ENCODE measurements around the gene CACFD1. TPM values are rescaled to one million over a fixed set of nuclear protein-coding genes. Genes with fewer than 3 reads are reported as not detected.

Gene CACFD1
- total and polyA plus RNA-seq, 10 donors = 4.7 to 14.2 (median 11.9) TPM

DNA sequence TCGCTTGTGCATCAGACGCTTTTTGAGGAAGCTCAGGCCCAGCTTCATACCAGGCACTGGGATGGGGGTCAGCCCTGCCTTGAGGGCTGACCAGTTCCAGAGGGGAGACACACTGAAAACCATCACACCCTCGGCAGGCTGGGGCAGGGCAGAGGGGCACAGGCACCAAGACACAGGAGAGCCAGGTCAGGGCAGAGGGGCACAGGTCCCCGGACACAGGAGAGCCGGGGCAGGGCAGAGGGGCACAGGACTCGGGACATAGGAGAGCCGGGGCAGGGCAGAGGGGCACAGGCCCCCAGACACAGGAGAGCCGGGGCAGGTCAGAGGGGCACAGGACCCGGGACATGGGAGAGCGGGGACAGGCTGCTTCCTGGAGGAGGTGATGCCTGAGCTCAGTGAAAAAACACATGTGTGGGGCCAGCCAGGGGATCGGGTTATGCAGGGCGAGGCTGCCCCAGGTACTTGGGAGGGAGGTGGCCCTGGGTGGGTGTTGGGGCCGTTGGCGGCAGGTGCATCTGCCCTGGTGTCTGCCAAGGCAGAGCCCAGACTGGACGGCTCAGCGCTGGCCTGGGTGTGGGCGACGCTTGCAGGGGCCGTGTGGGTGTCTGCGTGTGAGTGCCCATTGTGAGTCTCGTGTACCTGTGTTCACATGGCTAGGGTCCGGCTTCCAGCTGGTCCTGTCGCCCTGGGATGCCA lies 34.2 kb downstream of the CACFD1 start:
- Histone ChIP-seq H3K36me3 (no peaks in the 10 kb centered on the region), H3K27me3 (replicated peaks in 1 of 7) (peaks cover 0 to 38% (median 0%) of the 10 kb centered on the region in 7 donors), H3K4me3 (no peak overlapping the region), H3K9me3 (no peaks in the 10 kb centered on the region), H3K4me1 (peaks cover 0 to 27% (median 14%) of the 10 kb centered on the region in 6 donors), H3K27ac (peak overlapping the region in 5 of 8 donors; percentile 57 to 79 (median 77))
- no peak for DNase-seq
- WGBS, 5 donors = 82 to 93% (median 91%) methylated on average over 21 to 23 of the region's 23 CpGs
- intact Hi-C loops (cut with DNase I; ENCODE audit: low total_unique reads) = no loop called here
- TF ChIP-seq CTCF (IDR thresholded peaks at IDR 0.05 in 8 of 11, conservative IDR thresholded peaks at IDR 0.05 in 3 of 11) (no peak), POLR2AphosphoS5 (IDR thresholded peaks at IDR 0.05) (no peak), POLR2A (IDR thresholded peaks at IDR 0.05) (no peak)

DNA sequence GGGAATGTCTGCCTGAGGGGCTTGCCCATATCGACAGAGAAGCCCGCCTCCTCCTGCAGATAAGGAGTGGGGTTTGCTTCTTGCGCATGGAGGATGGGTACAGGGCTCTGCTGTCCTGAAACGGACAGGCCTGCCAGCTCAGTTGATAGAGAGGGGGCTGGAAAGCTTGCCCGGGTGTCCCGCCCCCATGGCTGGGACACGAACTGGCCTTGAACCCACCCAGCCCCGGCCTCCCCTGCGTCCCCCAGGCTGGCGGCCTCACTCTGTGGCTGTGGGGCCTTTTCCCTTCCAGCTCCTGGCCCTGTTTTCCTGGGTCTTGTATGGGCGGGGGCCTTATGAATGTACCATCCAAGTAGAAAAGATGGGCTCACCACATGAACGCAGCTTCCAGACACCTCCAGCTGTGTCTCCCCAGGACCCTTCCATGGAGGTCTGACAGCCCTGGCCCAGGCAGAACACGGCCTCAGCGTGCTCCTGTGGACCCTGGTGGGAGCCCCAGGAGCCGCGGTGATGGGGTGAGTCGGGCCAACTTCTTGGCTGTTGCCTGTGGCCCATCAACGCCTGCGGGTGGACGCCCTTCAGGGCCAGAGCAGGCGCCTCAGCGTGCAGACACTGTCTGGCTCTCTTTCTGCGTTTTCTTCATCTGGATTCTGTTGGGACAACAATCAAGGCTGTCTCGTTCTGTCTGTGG lies 35.0 kb downstream of the CACFD1 start:
- peak overlapping the region in 1 of 8 donors; percentile 78 for H3K27ac ChIP-seq
- H3K36me3 ChIP-seq = no peaks in the 10 kb centered on the region
- intact Hi-C loops (cut with DNase I; ENCODE audit: low total_unique reads) = no loop called here
- no peak for DNase-seq
- 83 to 92% (median 91%) methylated on average over 22 to 24 of the region's 24 CpGs for WGBS, 5 donors
- TF ChIP-seq CTCF (IDR thresholded peaks at IDR 0.05 in 8 of 11, conservative IDR thresholded peaks at IDR 0.05 in 3 of 11) (no peak), POLR2AphosphoS5 (IDR thresholded peaks at IDR 0.05) (no peak), POLR2A (IDR thresholded peaks at IDR 0.05) (no peak)
- peaks cover 0 to 32% (median 0%) of the 10 kb centered on the region in 7 donors for H3K27me3 ChIP-seq (replicated peaks in 1 of 7)
- no peak overlapping the region for H3K4me3 ChIP-seq
- peaks cover 0 to 27% (median 14%) of the 10 kb centered on the region in 6 donors for H3K4me1 ChIP-seq
- H3K9me3 ChIP-seq = no peaks in the 10 kb centered on the region

DNA sequence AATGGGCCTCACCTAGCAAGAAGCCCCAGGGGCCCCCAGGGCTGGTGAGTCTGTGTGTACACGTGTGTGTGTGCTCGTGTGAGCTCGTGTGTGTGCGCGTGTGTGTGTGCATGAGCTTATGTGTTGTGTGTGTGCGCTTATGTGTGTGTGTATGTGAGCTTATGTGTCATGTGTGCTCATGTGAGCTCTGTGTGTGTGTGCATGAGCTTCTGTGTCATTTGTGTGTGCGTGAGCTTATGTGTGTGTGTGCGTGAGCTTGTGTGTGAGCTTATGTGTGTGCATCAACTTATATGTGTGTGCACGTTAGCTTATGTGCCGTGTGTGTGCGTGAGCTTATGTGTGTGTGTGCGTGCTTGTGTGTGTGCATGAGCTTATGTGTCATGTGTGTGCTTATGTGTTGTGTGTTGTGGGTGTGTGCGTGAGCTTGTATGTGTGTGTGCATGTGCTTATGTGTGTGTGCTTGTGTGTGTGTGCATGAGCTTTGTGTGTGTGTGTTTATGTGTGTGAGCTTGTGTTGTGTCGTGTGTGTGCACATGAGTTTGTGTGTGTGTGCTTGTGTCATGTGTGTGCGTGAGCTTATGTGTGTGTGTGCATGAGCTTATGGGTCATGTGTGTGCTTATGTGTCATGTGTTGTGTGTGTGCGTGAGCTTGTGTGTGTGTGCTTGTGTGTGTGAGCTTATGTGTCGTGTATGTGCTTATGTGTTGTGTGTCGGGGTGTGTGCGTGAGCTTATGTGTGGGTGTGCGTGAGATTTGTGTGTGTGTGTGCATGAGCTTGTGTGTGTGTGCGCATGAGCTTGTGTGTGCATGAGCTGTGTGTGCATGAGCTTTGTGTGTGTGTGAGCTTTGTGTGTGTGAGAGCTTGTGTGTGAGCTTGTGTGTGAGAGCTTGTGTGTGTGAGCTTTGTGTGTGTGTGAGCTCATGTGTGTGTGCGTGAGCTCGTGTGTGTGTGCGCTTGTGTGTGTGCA lies 35.8 kb downstream of the CACFD1 start:
- Histone ChIP-seq H3K4me3 (no peak overlapping the region), H3K9me3 (no peaks in the 10 kb centered on the region), H3K4me1 (peaks cover 0 to 27% (median 14%) of the 10 kb centered on the region in 6 donors), H3K27ac (no peak overlapping the region), H3K36me3 (no peaks in the 10 kb centered on the region), H3K27me3 (replicated peaks in 1 of 7) (peaks cover 0 to 24% (median 0%) of the 10 kb centered on the region in 7 donors)
- DNase-seq = no peak
- TF ChIP-seq POLR2AphosphoS5 (IDR thresholded peaks at IDR 0.05) = no peak
- no peak for TF ChIP-seq CTCF (IDR thresholded peaks at IDR 0.05 in 8 of 11, conservative IDR thresholded peaks at IDR 0.05 in 3 of 11)
- TF ChIP-seq POLR2A (IDR thresholded peaks at IDR 0.05) = no peak
- intact Hi-C loops (cut with DNase I; ENCODE audit: low total_unique reads) = no loop called here
- WGBS, 5 donors = 95 to 97% (median 96%) methylated on average over 24 of the region's 24 CpGs

Measured in spleen (tissue), 11 donors.